Esophagus squamous epithelium (tissue), 5 donors: Measurements from ENCODE around the gene SLC17A3. TPM values are rescaled to one million over a fixed set of nuclear protein-coding genes. Genes with fewer than 3 reads are reported as not detected.

Experiments
- DNase-seq: peaks from one replicate; lab custom pipeline; 2025; lab: John Stamatoyannopoulos, UW
- H3K27ac ChIP-seq, 4 donors: fragments of 200-600 bp; sonication (generic); one replicate each; pipeline ENCODE4 v1.5.1; 2016 to 2019; ENCODE audit warnings: mild to moderate bottlenecking in 1 of 4
- H3K27me3 ChIP-seq, 4 donors: fragments of 200-600 bp; sonication (generic); 1 replicate in 3 of 4; 2 replicates in 1 of 4; pipeline versions ENCODE4 v1.5.1 to v1.6.0; 2017 to 2021; ENCODE audit warnings: antibody characterized with exemption in 1 of 4
- H3K36me3 ChIP-seq, 3 donors: fragments of 200-600 bp; sonication (generic); one replicate each; pipeline ENCODE4 v1.5.1; 2016 to 2019
- H3K4me1 ChIP-seq, 3 donors: fragments of 200-600 bp; sonication (generic); one replicate each; pipeline ENCODE4 v1.5.1; 2017 to 2019
- H3K4me3 ChIP-seq, 4 donors: fragments of 200-600 bp; sonication (generic); 1 replicate in 3 of 4; 2 replicates in 1 of 4; pipeline ENCODE4 v1.5.1; 2016 to 2019; ENCODE audit warnings: mild to moderate bottlenecking in 2 of 4, moderate library complexity in 1 of 4
- H3K9me3 ChIP-seq, 3 donors: fragments of 200-600 bp; sonication (generic); one replicate each; pipeline ENCODE4 v1.5.1; 2016 to 2019
- CTCF ChIP-seq, 6 experiments: fragments of 450-650 bp in 4 of 6; fragments of 200-600 bp in 2 of 6; sonication (generic) in 2 of 6; IDR thresholded peaks; one replicate each; pipeline ENCODE4 v1.5.1; 2016 to 2019; ENCODE audit warnings: antibody characterized with exemption in 6 of 6, mild to moderate bottlenecking in 4 of 6, moderate library complexity in 4 of 6
- POLR2A ChIP-seq, 4 donors: fragments of 450-650 bp; IDR thresholded peaks; one replicate each; pipeline ENCODE4 v1.6.1; 2017; ENCODE audit warnings: antibody characterized with exemption in 4 of 4, mild to moderate bottlenecking in 4 of 4, moderate library complexity in 3 of 4
- WGBS, 2 donors: methylation state at CpG; one replicate each; pipeline ENCODE4 v1.1.5; 2018; 5-methylcytosine and 5-hydroxymethylcytosine counted together
- intact Hi-C: fragments of 100-400 bp; cut with DNase I; formaldehyde crosslinking; loops from one replicate; pipeline ENCODE4 v1.15.0; 2022
- total RNA-seq, 4 donors: library from RNA; depleted of rRNA; stranded (reverse); fragments of >200 nt; gene quantifications; one replicate each; pipeline ENCODE4 v1.1.0, GENCODE V29; 2016
- donor health status: DM: yes; HTN: yes; CAD: no.

Gene SLC17A3
- total RNA-seq, 4 donors from 2014 or later = not detected

- peaks cover 0 to 4% (median 0%) of the 10 kb centered on the region in 4 donors for H3K27me3 ChIP-seq
- no peak overlapping the region for H3K27ac ChIP-seq
- WGBS, 2 donors = 73 to 77% methylated on average over 7 of the region's 7 CpGs
- H3K36me3 ChIP-seq = no peaks in the 10 kb centered on the region
- H3K9me3 ChIP-seq = no peaks in the 10 kb centered on the region
- H3K4me3 ChIP-seq = no peak overlapping the region
- TF ChIP-seq POLR2A (IDR thresholded peaks at IDR 0.05) (no peak), CTCF (IDR thresholded peaks at IDR 0.05) (no peak)
- intact Hi-C loops = no loop called here
- DNase-seq = no peak
- no peaks in the 10 kb centered on the region for H3K4me1 ChIP-seq
These were observed 42.9 kb upstream of the SLC17A3 start for GRCh38 chr6:25916789-25917490.

GRCh38 chr6:25916330-25916729 lies 42.3 kb upstream of the SLC17A3 start:
- Histone ChIP-seq H3K27ac (no peak overlapping the region), H3K4me1 (no peaks in the 10 kb centered on the region), H3K9me3 (no peaks in the 10 kb centered on the region), H3K27me3 (peaks cover 0 to 4% (median 0%) of the 10 kb centered on the region in 4 donors), H3K4me3 (no peak overlapping the region), H3K36me3 (no peaks in the 10 kb centered on the region)
- TF ChIP-seq POLR2A (IDR thresholded peaks at IDR 0.05) = no peak
- no peak for TF ChIP-seq CTCF (IDR thresholded peaks at IDR 0.05)
- no peak for DNase-seq
- intact Hi-C loops = no loop called here
- WGBS, 2 donors = 62% methylated on average over 3 of the region's 3 CpGs

- TF ChIP-seq POLR2A (IDR thresholded peaks at IDR 0.05) (no peak), CTCF (IDR thresholded peaks at IDR 0.05) (no peak)
- Histone ChIP-seq H3K4me1 (no peaks in the 10 kb centered on the region), H3K27ac (no peak overlapping the region), H3K27me3 (peaks cover 0 to 4% (median 0%) of the 10 kb centered on the region in 4 donors), H3K9me3 (no peaks in the 10 kb centered on the region), H3K4me3 (no peak overlapping the region), H3K36me3 (no peaks in the 10 kb centered on the region)
- no peak for DNase-seq
- WGBS, 2 donors = 70% methylated on average over 3 of the region's 3 CpGs
- intact Hi-C loops = no loop called here
These were observed 39.7 kb upstream of the SLC17A3 start for GRCh38 chr6:25913741-25914140.

- no peak overlapping the region for H3K27ac ChIP-seq
- 69 to 73% methylated on average over 4 of the region's 4 CpGs for WGBS, 2 donors
- peaks cover 0 to 7% (median 0%) of the 10 kb centered on the region in 4 donors for H3K27me3 ChIP-seq
- intact Hi-C loops = no loop called here
- no peaks in the 10 kb centered on the region for H3K9me3 ChIP-seq
- no peak for TF ChIP-seq CTCF (IDR thresholded peaks at IDR 0.05)
- no peak for TF ChIP-seq POLR2A (IDR thresholded peaks at IDR 0.05)
- no peaks in the 10 kb centered on the region for H3K4me1 ChIP-seq
- no peaks in the 10 kb centered on the region for H3K36me3 ChIP-seq
- no peak overlapping the region for H3K4me3 ChIP-seq
- DNase-seq = no peak
These were observed 37.3 kb upstream of the SLC17A3 start for GRCh38 chr6:25911351-25911750.

- Histone ChIP-seq H3K9me3 (no peaks in the 10 kb centered on the region), H3K4me1 (no peaks in the 10 kb centered on the region), H3K36me3 (no peaks in the 10 kb centered on the region), H3K4me3 (no peak overlapping the region), H3K27ac (no peak overlapping the region), H3K27me3 (peaks cover 0 to 22% (median 0%) of the 10 kb centered on the region in 4 donors)
- WGBS, 2 donors = 50 to 63% methylated on average over 1 of the region's 1 CpG
- no peak for TF ChIP-seq CTCF (IDR thresholded peaks at IDR 0.05)
- TF ChIP-seq POLR2A (IDR thresholded peaks at IDR 0.05) = no peak
- intact Hi-C loops = no loop called here
- no peak for DNase-seq
These were observed 33.5 kb upstream of the SLC17A3 start for GRCh38 chr6:25907475-25908014.
